Mesothelial cell of epicardium (in vitro differentiated cells): Measurements from ENCODE around the gene SLC7A5. TPM values are rescaled to one million over a fixed set of nuclear protein-coding genes. Genes with fewer than 3 reads are reported as not detected.
"Not testable (repeated sequence)": the region's sequence is repeated elsewhere in the genome, so short reads cannot be mapped to it uniquely, and the experiment has no call there.

Source experiments
- DNase-seq, 2 experiments: peaks; one replicate each; pipeline ENCODE4 v3.0.0; 2021; ENCODE audit warnings: low spot score in 2 of 2; ENCODE audit not compliant: unreplicated experiment in 2 of 2
- H3K27ac Mint-ChIP-seq: 2 replicates; pipeline ENCODE4 v1.8.0; 2021; ENCODE audit warnings: mixed read lengths
- H3K27me3 Mint-ChIP-seq: 2 replicates; pipeline ENCODE4 v1.8.0; 2021; ENCODE audit warnings: low read depth, mixed read lengths
- H3K36me3 Mint-ChIP-seq: 2 replicates; pipeline ENCODE4 v1.8.0; 2021; ENCODE audit warnings: mixed read lengths
- H3K4me1 Mint-ChIP-seq: 2 replicates; pipeline ENCODE4 v1.8.0; 2021; ENCODE audit warnings: mixed read lengths
- H3K4me3 Mint-ChIP-seq: 2 replicates; pipeline ENCODE4 v1.8.0; 2021; ENCODE audit warnings: mild to moderate bottlenecking, moderate library complexity, mixed read lengths
- H3K9me3 Mint-ChIP-seq: 2 replicates; pipeline ENCODE4 v1.8.0; 2021; ENCODE audit warnings: mixed read lengths
- total RNA-seq: library from RNA; stranded (reverse); gene quantifications from 3 replicates; pipeline ENCODE4 v1.2.1, GENCODE V29; 2021
- TF ChIP-seq, protein P1 (sequence below): fragments of 200-600 bp; sonication (generic); IDR thresholded peaks from one replicate; pipeline ENCODE4 v1.5.0; 2021; ENCODE audit warnings: antibody characterized with exemption; ENCODE audit not compliant: unreplicated experiment

The SLC7A5 gene
- total RNA-seq, 1 donor from 2014 or later: 70.0 TPM

GRCh38 chr16:87881324-87882200 is 12.3 kb upstream of the SLC7A5 start:
- no peaks in the 10 kb centered on the region for H3K9me3 Mint-ChIP-seq
- peaks cover 24% of the 10 kb centered on the region for H3K4me1 Mint-ChIP-seq
- no peaks in the 10 kb centered on the region for H3K36me3 Mint-ChIP-seq
- TF ChIP-seq, protein P1, sequence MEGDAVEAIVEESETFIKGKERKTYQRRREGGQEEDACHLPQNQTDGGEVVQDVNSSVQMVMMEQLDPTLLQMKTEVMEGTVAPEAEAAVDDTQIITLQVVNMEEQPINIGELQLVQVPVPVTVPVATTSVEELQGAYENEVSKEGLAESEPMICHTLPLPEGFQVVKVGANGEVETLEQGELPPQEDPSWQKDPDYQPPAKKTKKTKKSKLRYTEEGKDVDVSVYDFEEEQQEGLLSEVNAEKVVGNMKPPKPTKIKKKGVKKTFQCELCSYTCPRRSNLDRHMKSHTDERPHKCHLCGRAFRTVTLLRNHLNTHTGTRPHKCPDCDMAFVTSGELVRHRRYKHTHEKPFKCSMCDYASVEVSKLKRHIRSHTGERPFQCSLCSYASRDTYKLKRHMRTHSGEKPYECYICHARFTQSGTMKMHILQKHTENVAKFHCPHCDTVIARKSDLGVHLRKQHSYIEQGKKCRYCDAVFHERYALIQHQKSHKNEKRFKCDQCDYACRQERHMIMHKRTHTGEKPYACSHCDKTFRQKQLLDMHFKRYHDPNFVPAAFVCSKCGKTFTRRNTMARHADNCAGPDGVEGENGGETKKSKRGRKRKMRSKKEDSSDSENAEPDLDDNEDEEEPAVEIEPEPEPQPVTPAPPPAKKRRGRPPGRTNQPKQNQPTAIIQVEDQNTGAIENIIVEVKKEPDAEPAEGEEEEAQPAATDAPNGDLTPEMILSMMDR: no peak
- peak overlapping the region; percentile 39 for H3K27ac Mint-ChIP-seq
- no peak for DNase-seq
- no peak overlapping the region for H3K4me3 Mint-ChIP-seq
- H3K27me3 Mint-ChIP-seq: peaks cover 1% of the 10 kb centered on the region

DNA sequence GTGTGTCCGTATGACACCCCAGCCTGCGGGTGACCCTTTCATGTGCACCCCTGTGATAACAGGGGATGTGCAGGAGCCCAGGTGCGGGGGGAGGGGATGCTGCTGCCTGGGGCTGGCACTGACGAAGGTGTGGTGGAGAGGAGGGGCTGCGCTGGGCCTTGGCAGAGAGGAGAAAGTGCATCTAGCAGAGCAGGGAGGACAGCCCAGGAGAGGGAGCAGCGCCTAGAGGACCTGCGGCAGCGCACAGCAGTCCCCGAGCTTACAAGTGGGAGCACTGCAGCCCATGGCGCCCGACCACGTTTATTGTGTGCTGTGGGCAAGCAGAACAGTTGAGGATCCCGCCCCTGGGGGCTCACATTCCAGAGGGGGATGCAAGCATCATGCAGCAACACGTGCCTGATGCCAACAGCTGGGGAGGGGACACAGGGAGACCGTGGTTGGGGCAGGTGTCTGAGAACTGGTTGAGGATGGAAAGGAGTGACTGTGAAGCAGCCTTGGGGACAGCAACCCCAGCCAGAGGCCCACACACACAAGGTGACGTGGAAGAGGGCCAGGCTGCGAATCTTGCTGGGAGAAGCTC is 10.9 kb upstream of the SLC7A5 start:
- Mint-ChIP-seq H3K4me1 (peaks cover 25% of the 10 kb centered on the region), H3K27me3 (peaks cover 2% of the 10 kb centered on the region), H3K9me3 (no peaks in the 10 kb centered on the region), H3K36me3 (no peaks in the 10 kb centered on the region), H3K4me3 (no peak overlapping the region), H3K27ac (no peak overlapping the region)
- TF ChIP-seq, protein P1: no peak
- no peak for DNase-seq

DNA sequence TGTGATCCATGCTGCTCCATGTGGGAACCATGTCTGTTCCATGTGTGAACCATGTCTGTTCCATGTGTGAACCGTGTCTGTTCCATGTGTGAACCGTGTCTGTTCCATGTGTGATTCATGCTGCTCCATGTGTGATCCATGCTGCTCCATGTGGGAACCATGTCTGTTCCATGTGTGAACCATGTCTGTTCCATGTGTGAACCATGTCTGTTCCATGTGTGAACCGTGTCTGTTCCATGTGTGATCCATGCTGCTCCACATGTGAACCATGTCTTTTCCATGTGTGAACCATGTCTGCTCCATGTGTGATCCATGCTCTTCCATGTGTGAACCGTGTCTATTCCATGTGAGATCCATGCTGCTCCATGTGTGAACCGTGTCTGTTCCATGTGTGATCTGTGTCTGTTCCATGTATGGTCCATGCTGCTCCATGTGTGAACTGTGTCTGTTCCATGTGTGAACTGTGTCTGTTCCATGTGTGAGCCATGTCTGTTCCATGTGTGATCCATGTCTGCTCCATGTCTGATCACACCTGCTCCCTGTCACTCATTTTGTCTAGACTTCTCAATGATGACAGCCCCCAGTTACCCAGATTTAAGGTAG is 10.2 kb upstream of the SLC7A5 start:
- not testable (repeated sequence) for H3K4me3 Mint-ChIP-seq, DNase-seq, H3K9me3 Mint-ChIP-seq, H3K27ac Mint-ChIP-seq, H3K36me3 Mint-ChIP-seq, H3K27me3 Mint-ChIP-seq
- H3K4me1 Mint-ChIP-seq: peaks cover 32% of the 10 kb centered on the region

GRCh38 chr16:87878704-87879103 is 9.4 kb upstream of the SLC7A5 start:
- Mint-ChIP-seq H3K4me3 (no peak overlapping the region), H3K27ac (peak overlapping the region; percentile 43), H3K36me3 (no peaks in the 10 kb centered on the region), H3K4me1 (peaks cover 33% of the 10 kb centered on the region), H3K27me3 (peaks cover 8% of the 10 kb centered on the region), H3K9me3 (no peaks in the 10 kb centered on the region)
- no peak for DNase-seq
- TF ChIP-seq, protein P1: no peak

- no peak for DNase-seq
- TF ChIP-seq, protein P1: no peak
- H3K4me1 Mint-ChIP-seq: peaks cover 33% of the 10 kb centered on the region
- H3K36me3 Mint-ChIP-seq: no peaks in the 10 kb centered on the region
- no peak overlapping the region for H3K27ac Mint-ChIP-seq
- H3K4me3 Mint-ChIP-seq: no peak overlapping the region
- H3K27me3 Mint-ChIP-seq: peaks cover 8% of the 10 kb centered on the region
- H3K9me3 Mint-ChIP-seq: no peaks in the 10 kb centered on the region
These were observed 8.7 kb upstream of the SLC7A5 start for GRCh38 chr16:87877942-87878507.
